NCI-H1930 (cell line): Measurements from ENCODE around the gene GRSF1.
A peak's percentile ranks its signal among the peaks of the same experiment; 100 is the strongest.
"Not testable (repeated sequence)": the region's sequence is repeated elsewhere in the genome, so short reads cannot be mapped to it uniquely, and the experiment has no call there.

Source experiments
- DNase-seq, 2 experiments: peaks; one replicate each; lab custom pipeline; 2025; lab: John Stamatoyannopoulos, UW

Gene GRSF1

DNA sequence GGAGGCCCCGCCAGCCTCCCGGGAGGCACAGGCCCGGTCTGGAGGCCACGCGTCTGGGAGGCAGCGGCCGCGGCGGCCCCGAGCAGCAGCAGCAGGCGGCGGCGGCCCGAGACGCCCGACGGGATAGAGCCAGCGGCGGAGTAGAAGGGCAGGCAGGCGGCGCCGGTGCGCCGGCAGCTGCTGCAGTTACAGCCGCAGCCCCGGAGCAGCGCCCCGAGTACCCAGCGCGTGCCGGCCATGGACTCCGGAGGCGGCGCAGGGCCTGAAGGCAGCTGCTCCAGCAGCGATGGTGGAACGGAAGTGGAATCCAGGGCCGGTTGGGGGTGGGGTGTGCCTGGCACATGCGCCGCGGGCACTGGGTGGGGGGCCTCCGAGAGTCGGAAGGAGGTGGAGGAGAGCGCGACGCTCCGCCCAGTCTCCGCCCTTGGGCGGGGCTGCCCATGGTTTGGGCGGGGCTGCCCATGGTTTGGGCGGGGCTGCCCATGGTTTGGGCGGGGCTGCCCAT, at the start of gene GRSF1:
Gene GRSF1, minus strand, starts transcription at position 302 of the 505 bp plus-strand sequence. Its CDS starts 63 bp downstream, at position 239.
- DNase-seq: peak; percentile 77 to 84

GRCh38 chr4:70885174-70885573, 45.5 kb upstream of the GRSF1 start:
- no peak for DNase-seq

- DNase-seq: no peak
These were observed 41.0 kb upstream of the GRSF1 start for GRCh38 chr4:70880739-70881138.

DNA sequence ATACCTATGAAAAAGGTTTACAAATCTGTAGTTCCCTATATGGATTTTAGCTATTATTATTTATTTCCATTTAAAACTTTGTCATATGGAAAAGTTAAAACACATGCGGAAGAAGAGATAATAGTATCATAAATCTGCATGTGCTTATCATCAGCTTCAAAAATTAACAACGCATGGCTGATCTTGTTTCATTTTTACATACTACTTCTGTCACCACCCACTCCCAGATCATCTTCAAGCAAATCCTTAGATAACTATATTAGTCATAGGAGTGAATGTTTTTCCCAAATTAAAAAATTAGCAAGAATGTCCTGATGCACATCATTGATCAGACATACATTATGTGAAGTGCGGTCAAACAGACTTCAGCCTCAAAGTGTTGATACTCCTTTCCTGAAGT, 37.9 kb upstream of the GRSF1 start:
- DNase-seq: no peak

DNA sequence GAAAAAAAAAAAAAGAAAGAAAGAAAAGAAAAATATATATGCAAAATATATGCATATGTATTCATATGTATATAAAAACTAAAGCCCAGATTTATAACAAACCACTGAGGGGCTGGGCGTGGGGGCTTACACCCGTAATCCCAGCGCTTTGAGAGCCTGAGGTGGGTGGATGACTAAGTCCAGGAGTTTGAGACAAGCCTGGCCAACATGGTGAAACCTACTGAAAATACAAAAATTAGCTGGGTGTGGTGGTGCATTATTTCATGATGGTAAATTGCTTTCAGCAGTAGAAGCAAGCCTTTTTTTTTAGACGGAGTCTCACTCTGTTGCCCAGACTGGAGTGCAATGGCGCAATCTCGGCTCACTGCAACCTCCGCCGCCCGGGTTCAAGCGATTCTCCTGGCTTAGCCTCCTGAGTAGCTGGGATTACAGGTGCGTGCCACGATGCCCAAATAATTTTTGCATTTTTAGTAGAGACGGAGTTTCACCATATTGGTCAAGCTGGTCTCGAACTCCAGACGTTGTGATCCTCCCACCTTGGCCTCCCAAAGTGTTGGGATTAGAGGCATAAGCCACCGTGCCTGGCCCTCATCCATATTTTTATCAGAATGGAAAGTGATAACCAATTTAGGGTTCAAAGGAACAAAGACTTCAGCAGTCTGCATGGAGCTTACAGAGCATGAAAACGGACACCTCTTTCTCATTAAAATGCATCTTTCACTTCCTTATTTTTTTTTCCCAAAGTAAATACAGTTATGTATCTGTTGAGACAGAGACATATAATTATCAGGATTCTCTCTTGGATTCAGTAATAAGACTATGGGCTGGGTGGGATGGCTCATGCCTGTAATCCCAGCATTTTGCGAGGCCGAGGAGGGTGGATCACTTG, 34.8 kb upstream of the GRSF1 start:
- DNase-seq: no peak

GRCh38 chr4:70873216-70873615, 33.5 kb upstream of the GRSF1 start:
- no peak for DNase-seq

DNA sequence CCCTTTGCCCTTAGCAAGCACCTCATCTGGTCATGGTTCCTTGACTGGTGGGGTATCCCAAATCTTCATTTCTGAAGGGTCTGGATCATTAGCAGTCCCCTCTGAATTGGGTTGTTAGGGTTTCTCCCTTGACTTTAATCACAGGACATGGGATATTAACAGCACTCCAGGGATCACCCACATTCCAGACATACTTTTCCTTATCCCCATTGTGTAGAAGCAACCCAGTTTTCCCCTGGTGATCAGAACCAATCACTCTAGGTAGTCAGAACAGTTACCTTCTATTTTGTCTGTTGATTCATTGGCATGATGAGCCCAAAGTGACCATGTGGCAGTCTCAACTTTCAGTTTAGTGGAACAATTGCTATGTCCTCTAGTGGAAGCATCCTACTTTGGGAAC, 29.1 kb upstream of the GRSF1 start:
- no peak for DNase-seq

GRCh38 chr4:70863099-70863790, 23.6 kb upstream of the GRSF1 start:
- no peak for DNase-seq

DNA sequence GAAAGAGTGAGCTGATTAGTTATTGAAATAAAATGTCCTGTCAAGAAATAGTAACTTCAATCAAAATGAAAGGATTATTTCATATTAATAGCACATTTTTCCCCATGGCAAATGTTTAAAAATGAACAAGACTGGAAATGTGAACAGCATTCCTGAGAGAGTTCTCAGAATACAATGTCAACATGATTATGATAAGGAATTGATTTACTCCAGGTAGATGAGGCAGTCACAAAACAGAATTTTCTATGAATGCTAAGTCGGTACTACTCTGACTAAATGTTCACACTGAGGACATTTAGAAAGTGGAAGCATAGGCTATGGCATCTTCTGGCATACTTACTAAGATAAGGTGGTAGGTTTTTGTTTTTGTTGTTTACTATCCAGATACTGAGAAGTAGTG, 19.4 kb upstream of the GRSF1 start:
- DNase-seq: no peak

GRCh38 chr4:70858454-70858853, 18.8 kb upstream of the GRSF1 start:
- no peak for DNase-seq

DNA sequence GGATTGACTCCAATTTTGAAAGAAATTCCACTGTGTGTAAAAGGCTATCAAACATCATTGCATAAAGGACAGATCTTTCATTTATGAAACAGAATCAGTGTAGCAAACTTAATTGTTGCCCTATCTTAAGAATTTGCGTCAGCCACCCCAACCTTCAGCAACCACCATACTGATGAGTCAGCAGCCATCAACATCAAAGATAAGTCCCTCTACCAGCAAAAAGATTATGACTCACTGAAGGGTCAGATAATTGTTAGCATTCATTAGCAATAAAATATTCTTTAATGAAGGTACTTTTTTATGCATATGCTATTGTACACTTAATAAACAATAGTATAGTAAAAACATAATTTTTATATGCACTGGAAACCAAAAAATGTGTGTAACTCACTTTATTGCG, 15.8 kb upstream of the GRSF1 start:
- no peak for DNase-seq

GRCh38 chr4:70849291-70849690, 9.6 kb upstream of the GRSF1 start:
- no peak for DNase-seq

DNA sequence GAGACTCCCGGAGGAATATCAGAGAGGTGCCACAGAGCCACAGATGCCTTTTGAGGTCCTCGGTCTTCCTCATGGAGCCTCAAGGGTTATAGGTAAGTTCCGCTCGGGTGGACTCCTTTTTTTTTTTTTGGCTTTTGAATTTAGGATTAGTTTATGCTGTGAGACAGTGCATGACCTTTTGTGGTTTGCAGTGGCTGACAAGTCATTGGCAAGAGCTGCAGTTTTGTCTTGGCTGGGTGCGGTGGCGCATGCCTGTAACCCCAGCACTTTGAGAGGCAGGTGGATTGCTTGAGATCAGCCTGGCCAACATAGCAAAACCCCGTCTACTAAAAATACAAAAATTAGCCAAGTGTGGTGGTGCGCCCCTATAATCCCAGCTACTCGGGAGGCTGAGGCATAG, 4.5 kb upstream of the GRSF1 start:
- no peak for DNase-seq

- no peak for DNase-seq
These were observed 3.2 kb upstream of the GRSF1 start for GRCh38 chr4:70842761-70843435.

- DNase-seq: no peak
These were observed 2.3 kb upstream of the GRSF1 start for GRCh38 chr4:70841951-70842350.

DNA sequence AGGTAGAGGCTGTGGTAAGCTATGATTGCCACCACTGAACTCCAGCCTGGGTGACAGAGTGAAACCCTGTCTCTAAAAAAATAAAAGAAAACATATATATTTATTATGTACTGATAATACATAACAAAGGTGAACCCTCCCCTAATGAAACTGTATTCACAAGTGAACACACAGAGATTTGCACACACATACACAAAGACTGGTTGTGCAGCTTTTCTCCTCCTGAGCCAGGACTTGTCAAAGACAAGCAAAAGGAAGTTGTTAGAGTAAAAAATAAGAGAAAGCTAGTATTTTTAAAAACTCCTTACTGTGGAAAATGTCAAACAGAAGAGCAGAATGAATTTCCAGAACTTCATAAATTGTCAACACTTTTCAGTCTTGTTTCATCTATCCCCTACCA, 1.5 kb upstream of the GRSF1 start:
- no peak for DNase-seq

GRCh38 chr4:70840631-70841030, 941 bp upstream of the GRSF1 start:
- not testable (repeated sequence) for DNase-seq

- DNase-seq: not testable (repeated sequence)
These were observed 447 bp upstream of the GRSF1 start for GRCh38 chr4:70840137-70840536.

- DNase-seq: no peak
These were observed 763 bp downstream of the GRSF1 start for GRCh38 chr4:70838666-70839588.

DNA sequence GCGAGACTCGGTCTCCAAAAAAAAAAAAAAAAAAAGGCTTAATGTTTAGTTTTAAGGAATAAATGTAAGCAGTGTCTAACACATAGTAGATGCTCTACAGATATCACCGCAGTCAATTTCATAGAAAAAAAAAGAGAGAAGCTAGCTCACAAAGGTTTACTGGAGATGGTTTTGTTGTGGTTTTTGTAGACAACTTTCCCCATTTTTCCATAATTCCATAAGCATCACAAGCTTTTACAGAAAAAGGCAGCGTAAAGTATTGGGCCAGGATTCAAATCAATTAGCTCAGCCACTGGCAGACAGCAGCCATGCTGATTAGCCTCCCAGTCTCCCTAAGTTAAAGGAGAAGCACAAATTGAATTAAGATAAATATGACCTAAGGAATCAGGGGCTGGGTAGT, 1.5 kb downstream of the GRSF1 start:
- DNase-seq: no peak

DNA sequence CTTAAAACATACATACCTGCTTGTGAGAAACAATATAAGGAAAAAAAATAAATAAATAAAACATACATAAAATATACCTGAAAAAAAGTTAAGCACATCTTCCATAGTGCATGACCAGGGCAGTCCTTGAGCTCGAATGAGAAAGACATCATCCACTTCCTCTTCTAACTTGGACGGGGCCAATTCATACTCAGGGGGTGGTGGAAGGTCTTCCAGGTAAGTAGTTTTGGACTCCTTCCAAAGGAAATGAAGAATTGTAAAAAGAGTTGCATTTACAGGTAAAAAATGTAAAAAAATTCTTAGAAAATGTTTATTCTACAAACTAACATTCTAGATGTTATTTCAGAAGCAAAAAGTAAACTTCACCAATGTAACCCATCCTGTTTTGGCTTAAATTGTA, 3.6 kb downstream of the GRSF1 start:
- DNase-seq: no peak
